Stimulated activated naive CD4-positive, alpha-beta T cell treated with Interleukin-2 at 50 U/mL for 16 hours (primary cell): ENCODE measurements around the gene COLEC11.
"Not testable (repeated sequence)": the region's sequence is repeated elsewhere in the genome, so short reads cannot be mapped to it uniquely, and the experiment has no call there.

ENCODE experiments used
- DNase-seq: peaks from one replicate; lab custom pipeline; 2025; lab: John Stamatoyannopoulos, UW

COLEC11 gene

GRCh38 chr2:3606028-3606369, 11.1 kb downstream of the COLEC11 start:
- no peak for DNase-seq

DNA sequence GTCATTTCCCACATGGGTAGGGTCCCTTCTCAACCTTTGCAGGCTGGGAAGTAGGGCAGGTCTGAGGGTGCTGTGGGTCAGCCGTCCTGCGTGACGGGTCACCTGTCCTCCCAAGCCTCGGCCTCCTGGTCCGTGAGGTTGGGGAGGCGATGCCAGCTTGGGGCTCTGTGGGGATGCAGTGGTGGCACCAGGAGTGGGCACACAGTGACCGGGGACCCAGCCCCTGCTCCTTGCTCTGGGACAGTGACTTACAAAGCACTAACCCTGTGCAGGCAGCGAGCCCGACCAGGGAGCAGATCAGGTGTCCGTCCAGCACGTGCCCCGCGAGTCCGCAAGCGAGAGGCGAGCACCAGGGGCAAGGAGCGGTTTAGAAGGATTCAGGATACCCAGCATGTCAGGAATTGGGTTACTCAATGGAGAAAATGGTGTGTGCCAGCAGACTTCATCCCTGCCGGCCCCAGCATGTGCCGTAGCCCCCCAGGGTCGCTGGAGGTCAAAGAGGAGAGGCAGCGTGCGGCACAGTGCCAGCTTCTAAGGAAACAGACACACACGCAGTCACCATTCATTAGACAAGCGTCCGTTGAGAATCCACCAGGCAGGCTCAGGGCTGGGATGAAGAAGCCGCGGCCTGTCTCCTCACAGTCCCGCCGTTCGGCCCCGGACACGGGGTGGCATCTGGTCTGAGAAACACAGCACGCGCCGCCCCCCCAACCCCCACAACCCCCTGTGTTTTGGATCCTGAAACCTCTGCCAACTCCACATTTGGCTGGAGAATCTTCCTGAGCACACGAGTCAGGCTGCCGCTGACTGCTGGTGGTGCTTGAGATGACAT, 11.7 kb downstream of the COLEC11 start:
- DNase-seq: no peak

DNA sequence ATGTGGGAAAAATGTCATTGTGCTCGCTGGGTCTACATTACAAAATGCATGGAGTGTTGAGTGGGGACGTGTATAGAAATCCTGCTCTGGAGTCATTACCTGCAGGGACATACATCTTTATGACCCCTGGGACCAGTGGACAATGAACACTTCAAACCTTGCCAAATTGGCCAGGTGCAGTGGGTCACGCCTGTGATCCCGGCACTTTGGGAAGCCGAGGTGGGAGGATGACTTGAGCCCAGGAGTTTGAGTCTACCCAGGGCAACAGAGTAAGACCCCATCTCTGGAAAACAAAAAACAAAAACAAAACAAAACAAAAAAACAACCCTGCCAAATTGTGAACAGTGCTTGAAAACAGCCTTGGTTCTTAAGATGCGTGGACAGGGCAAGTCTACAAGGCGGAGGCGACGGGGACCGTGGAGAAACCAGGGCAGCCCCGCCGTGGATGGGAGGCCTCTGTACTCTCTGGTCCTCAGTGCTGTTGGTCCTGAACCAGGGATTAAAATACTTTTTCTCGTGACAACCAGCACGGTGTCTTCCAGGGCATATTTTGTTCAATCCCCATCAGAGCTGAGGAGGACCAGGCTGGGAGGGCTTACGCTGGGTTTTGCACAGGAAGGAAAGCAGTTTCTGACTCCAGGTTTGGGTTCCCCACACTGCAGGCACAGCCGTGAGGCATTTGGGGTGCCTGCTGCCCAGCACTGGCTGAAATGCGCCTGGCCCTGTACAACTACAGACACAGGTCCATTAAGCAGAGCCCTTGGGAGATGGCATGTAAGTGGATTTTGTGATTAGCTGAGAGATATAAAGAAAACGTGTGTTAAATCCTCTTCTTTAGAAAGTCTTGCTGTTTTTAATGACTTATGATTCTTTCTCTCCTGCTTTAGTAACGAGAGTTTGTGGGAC, 13.7 kb downstream of the COLEC11 start:
- no peak for DNase-seq

GRCh38 chr2:3609279-3609673, 14.4 kb downstream of the COLEC11 start:
- not testable (repeated sequence) for DNase-seq

DNA sequence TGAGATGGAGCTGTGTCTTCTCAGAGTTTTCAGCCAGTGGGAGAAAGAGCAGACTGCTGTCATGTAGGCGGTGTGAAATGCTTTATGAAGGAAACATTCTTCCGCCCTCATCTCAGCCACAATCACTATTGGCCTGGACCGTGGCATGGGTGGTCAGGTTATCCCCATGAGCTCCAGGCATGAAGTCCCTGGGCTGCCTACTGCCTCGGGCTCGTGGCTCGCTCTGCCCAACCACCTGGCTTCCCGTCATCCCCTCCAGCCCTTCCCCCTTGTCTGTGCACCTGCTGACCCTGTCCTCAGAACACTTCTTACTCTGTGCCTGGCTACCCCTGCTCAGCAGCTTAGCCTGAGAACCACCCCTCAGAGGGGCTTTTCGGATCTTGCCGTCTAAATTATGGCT, 15.5 kb downstream of the COLEC11 start:
- no peak for DNase-seq

GRCh38 chr2:3610881-3611505, 16.1 kb downstream of the COLEC11 start:
- no peak for DNase-seq

- DNase-seq: no peak
Observed at GRCh38 chr2:3611589-3611988, 16.7 kb downstream of the COLEC11 start.

DNA sequence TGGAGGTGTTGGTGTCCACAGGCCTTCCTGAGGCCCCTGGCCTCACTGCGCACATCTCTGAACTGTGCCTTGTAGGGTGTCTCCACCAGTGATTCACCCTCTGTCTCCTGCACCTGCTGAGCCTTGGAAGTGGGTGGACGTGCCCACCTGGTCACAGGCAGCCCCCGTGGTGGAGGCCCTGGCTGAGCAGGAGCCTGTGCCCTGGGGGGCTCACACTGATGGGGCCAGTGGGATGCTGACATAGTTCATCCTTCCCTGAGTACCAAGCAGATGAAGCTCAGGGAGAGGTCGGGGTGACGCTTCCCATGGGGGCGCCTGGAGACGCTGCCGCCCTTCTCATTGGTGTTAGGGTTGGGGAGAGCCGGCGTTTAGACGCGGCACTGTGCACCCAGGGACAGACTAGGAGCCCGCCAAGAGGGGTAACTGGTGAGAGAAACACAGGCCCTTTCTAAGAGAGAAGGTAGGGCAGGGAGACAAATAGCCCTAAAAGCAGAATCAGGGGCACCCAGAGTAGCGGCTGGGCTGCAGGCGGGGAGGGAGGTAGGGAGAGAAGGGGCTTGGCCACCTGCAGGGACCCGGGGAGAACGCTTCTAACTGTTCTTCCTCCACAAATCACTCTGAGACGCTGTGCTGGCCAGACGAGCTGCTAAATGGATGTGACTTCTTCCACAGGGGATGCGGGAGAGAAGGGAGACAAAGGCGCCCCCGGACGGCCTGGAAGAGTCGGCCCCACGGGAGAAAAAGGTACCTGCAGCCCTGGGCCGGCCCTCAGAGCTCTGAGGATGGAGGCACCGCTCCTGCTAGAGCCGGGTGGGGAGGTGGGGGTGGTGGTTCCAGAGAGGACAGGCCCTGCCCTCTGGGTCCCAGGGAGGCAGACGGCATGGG, 18.0 kb downstream of the COLEC11 start:
- DNase-seq: no peak

DNA sequence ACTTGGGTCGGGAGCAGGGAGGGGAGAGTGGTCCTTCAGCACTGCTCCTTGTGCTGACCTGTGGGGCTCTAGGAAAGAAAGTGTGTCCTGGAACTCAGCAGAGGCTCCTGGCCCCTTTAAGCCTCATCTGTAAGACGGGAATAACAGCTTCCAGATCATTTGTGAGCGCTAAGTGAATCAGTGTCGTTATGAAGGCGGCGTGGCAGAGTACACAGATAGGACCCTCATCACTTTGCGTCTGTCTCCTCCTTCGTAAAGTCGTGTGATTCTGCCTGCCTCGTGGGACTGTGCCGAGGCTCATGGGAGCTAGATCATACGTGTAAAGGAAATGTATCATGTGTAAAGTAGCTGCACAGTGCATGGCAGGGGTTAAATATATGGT, 18.6 kb downstream of the COLEC11 start:
- no peak for DNase-seq

DNA sequence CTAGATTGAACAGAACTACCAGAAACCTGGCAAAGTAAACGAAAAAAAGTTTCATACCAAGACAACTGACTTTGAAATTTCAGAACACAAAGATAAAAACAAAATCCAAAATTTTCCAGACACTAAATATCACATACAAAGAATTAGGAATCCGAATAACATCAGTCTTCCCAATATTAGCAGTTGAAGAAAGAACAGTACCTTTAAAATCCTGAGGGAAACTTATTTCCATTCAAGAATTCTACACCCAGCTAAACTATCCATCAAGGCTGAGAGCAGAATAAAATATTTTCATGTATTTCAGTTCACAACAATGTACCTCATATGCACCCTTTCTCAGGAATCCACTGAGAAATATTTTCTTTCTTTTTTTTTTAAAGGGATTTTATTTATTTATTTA, 19.8 kb downstream of the COLEC11 start:
- not testable (repeated sequence) for DNase-seq

- DNase-seq: not testable (repeated sequence)
Observed at GRCh38 chr2:3615541-3616200, 20.8 kb downstream of the COLEC11 start.

DNA sequence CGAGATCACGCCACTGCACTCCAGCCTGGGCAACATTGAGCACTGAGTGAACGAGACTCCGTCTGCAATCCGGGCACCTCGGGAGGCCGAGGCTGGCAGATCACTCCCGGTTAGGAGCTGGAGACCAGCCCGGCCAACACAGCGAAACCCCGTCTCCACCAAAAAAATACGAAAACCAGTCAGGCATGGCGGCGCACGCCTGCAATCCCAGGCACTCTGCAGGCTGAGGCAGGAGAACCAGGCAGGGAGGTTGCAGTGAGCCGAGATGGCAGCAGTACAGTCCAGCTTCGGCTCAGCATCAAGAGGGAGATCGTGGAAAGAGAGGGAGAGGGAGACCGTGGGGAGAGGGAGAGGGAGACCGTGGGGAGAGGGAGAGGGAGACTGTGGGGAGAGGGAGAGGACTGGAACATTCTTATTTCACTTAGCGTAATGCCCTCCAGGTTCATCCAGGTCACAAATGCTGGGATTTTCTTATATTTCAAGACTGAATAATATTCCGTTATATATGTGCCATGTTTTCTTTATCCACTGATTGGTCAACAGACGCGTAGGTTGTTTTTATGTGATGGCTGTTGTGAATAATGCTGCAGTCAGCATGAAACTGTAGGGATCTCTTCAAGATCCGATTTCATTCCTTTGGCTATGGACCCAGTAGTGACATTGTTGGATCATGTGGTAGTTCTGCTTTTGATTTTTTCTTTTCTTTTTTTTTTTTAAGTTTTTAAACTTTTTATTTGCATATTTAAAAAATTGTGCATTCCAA, 21.7 kb downstream of the COLEC11 start:
- not testable (repeated sequence) for DNase-seq

GRCh38 chr2:3617198-3617890, 22.4 kb downstream of the COLEC11 start:
- no peak for DNase-seq

- no peak for DNase-seq
Observed at GRCh38 chr2:3618367-3618766, 23.5 kb downstream of the COLEC11 start.

- DNase-seq: no peak
Observed at GRCh38 chr2:3619033-3619432, 24.1 kb downstream of the COLEC11 start.

GRCh38 chr2:3619661-3620060, 24.7 kb downstream of the COLEC11 start:
- not testable (repeated sequence) for DNase-seq

DNA sequence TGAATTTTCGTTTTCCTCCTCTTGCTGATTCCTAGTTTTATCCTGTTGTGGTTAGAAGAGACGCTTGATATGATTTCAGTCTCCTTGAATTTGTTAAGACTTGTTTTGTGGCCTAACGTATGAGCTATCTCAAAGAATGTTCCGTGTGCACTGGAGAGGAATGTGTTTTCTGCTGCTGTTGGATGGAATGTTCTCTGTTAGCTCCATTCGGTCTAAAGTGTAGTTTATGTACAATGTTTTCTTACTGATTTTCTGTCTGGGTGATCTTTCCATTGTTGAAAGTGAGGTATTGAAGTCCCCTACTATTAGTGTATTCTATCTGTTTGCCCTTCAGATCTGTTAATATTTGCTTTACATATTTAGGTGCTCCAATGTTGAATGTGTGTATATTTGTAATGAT, 25.9 kb downstream of the COLEC11 start:
- no peak for DNase-seq

DNA sequence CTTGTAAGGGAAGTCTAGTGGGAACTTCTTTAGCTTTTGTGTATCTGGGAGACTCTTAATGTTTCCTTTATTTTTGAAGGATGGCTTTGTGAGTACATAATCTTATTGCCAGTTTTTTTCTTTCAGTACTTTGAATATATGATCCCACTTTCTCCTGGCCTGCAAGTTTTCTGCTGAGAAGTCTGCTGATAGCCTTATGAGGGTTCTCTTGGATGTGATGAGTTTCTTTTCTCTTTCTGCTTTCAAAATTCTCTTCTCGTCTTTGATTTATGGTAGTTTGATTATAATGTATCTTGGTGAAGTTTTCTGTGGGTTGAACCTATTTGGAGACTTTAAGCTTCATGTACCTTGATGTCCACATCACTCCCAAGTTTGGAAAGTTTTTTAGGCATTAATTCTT, 28.1 kb downstream of the COLEC11 start:
- no peak for DNase-seq

- DNase-seq: no peak
Observed at GRCh38 chr2:3624059-3624794, 29.3 kb downstream of the COLEC11 start.
